Hematopoietic multipotent progenitor cell treated with erythropoietin and hydrocortisone succinate and interleukin-3 and kit ligand, for 4 days (in vitro differentiated cells): ENCODE data around the gene FOXO3.
"Not testable (repeated sequence)": the region's sequence is repeated elsewhere in the genome, so short reads cannot be mapped to it uniquely, and the experiment has no call there.

ENCODE experiments used
- DNase-seq: peaks from one replicate; pipeline ENCODE4 v3.0.0-alpha.2; 2015

Gene FOXO3

DNA sequence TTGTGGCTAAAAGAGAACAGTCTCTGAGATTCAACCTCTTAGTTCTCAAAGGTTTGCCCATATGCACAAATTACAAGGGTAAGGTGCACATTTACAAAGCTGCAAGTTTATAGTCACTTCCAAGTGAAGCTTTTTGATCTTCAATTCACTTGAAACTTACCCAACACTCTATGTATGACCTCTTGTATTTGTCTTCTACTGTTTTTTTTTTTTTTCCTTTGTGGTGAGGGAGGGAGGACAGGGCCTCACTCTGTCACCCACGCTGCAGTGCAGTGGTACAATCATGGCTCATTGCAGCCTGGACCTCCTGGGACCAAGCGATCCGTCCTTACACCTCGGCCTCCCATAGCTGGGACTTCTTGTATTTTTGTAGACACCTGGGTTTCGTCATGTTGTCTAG, 4.5 kb upstream of the FOXO3 start:
- no peak for DNase-seq

- no peak for DNase-seq
These were observed 3.7 kb upstream of the FOXO3 start for GRCh38 chr6:108556866-108557493.

GRCh38 chr6:108557494-108558371, 3.0 kb upstream of the FOXO3 start:
- DNase-seq: peak; percentile 89

GRCh38 chr6:108558372-108559096, 2.2 kb upstream of the FOXO3 start:
- DNase-seq: peak; percentile 100

- DNase-seq: peak; percentile 93
These were observed 1.4 kb upstream of the FOXO3 start for GRCh38 chr6:108559097-108559883.

- DNase-seq: peak; percentile 65
These were observed 744 bp upstream of the FOXO3 start for GRCh38 chr6:108559884-108560462.

DNA sequence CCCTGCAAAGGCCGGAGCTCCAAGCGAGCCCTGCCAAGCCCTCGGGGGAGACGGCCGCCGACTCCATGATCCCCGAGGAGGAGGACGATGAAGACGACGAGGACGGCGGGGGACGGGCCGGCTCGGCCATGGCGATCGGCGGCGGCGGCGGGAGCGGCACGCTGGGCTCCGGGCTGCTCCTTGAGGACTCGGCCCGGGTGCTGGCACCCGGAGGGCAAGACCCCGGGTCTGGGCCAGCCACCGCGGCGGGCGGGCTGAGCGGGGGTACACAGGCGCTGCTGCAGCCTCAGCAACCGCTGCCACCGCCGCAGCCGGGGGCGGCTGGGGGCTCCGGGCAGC, 561 bp downstream of the FOXO3 start:
- not testable (repeated sequence) for DNase-seq

GRCh38 chr6:108561742-108562502, 1.2 kb downstream of the FOXO3 start:
- peak; percentile 61 for DNase-seq

GRCh38 chr6:108562503-108562993, 1.8 kb downstream of the FOXO3 start:
- peak; percentile 91 for DNase-seq

DNA sequence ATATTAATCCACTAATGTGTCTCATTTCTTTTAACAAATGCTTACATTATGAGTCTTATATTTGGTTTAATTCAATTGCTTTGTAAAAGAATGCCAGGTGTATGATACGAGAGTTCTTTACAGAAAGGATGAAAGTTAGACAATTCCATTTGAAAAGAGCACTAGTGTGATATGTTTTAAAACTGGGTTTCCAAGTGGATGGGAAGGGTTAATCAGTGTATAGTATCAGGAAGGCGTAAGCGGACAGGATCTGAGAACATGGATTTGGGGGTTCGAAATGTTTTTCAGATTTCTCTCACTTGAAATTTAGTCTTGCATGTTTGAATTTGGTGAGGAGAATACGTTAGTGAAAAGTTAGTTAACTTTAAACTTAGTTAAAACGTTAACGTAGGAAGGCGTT, 2.6 kb downstream of the FOXO3 start:
- DNase-seq: no peak

DNA sequence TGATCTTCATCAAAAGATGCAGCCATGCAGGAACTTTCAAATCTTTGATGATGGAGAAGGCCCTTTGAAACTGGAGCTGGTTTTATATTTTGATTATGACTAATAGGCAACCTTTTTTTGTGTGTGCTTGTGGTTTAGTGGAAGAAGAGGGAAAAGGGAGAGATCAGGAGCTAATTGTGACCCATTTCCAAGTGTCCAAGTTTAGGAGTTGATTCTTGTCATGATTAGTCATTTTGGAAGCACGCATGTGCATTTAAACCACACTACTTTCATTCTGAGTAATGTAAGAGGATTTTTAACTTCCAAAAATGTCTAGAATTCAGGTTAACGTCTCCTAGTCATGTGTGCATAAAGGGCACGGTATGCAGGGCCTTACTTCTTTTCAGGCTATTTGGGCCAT, 3.5 kb downstream of the FOXO3 start:
- no peak for DNase-seq

- DNase-seq: peak; percentile 75
These were observed 4.5 kb downstream of the FOXO3 start for GRCh38 chr6:108565091-108565766.

- DNase-seq: peak; percentile 92
These were observed 5.2 kb downstream of the FOXO3 start for GRCh38 chr6:108565893-108566292.

DNA sequence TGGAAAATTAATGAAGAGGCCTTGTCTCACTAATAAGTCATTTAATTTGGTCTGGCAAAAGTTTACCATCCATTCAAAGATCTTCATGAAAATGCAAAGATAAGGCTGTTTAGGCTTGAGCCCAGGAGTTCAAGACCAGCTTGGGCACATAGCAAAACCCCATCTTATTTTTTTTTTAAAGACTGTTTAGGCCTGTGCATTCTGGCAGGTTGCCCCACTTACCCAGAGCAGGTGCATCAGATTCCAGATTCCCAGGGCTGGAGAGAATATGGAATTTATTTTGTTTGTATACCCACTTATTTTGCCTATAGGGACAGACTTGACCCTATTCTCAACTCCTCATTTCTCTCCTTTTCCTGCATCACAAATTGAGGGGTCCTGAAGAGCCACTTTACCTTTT, 5.7 kb downstream of the FOXO3 start:
- no peak for DNase-seq

GRCh38 chr6:108568101-108568500, 7.4 kb downstream of the FOXO3 start:
- DNase-seq: no peak

GRCh38 chr6:108568551-108569305, 8.0 kb downstream of the FOXO3 start:
- DNase-seq: no peak

DNA sequence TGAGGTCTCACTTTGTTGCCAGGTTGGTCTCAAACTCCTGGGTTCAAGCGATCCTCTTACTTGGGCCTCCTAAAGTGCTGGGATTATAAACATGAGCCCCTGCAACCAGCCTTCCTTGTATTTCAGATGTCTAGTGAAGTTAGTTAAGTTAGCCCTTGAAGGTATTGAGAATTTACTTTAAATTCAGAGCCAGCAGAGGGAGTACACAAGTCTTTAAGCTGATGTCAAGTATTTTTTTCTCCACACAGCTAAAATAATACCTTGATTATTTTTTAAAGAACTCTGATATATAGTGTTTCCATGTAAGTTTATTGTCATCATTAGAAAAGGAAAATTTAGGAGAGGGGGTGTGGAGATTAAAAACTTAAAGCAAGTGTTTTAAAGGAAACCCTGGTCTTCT, 9.8 kb downstream of the FOXO3 start:
- DNase-seq: peak; percentile 61

- DNase-seq: peak; percentile 82
These were observed 13.9 kb downstream of the FOXO3 start for GRCh38 chr6:108574457-108575141.

- DNase-seq: peak; percentile 72
These were observed 15.3 kb downstream of the FOXO3 start for GRCh38 chr6:108575905-108576494.
